ENCODE data around the gene NFAT5.

DNA sequence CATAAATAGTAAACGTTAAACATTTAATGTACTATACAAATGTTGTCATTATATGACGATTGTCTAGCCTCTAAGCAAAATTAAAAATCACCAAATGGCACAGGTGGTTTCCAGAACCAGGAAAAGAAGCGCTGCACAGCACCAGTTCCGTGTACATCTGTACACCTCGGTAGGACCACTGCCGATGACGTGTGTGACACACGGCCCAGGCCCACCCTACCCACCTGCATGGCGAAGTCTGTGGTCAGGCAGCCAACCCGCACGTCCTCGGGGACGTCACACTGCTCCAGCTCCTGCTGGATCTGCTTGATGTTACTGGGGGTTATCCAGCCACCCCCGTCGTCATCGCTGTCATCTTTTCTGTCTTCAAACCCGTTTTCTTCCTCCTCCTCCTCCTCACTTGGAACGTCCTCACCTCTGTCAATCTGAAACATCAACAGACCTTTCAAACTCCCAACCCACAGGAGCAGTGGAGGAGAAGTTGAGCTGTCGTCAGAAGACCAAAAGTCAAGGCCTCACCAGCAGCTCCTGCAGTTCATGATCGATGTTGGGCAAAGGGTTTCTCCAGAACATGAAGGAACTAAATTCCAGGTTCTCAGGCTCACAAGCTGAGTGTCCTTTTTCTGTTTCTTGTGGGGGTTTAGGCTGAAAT, 183.1 kb downstream of the NFAT5 start:
- TF ChIP-seq ZFX (CRISPR knock-in tag; IDR thresholded peaks at IDR 0.05) (no peak), ZNF133 (CRISPR knock-in tag; IDR thresholded peaks at IDR 0.05) (no peak), NFIX (CRISPR knock-in tag; IDR thresholded peaks at IDR 0.05; ENCODE audit: low read depth) (no peak), YY1 (IDR thresholded peaks at IDR 0.05; ENCODE audit: borderline replicate concordance in 1 of 3, control insufficient read depth in 1 of 3, extremely low read depth in 1 of 3, insufficient read depth in 3 of 3, insufficient read length in 1 of 3, insufficient replicate concordance in 2 of 3, low read depth in 1 of 3, low read length in 2 of 3) (no peak)
- TF ChIP-seq, protein P1, sequence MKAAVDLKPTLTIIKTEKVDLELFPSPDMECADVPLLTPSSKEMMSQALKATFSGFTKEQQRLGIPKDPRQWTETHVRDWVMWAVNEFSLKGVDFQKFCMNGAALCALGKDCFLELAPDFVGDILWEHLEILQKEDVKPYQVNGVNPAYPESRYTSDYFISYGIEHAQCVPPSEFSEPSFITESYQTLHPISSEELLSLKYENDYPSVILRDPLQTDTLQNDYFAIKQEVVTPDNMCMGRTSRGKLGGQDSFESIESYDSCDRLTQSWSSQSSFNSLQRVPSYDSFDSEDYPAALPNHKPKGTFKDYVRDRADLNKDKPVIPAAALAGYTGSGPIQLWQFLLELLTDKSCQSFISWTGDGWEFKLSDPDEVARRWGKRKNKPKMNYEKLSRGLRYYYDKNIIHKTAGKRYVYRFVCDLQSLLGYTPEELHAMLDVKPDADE (conservative IDR thresholded peaks at IDR 0.05; ENCODE audit: control insufficient read depth, low read depth, low read length), result no peak

All from K562 (cell line).